Measurements from ENCODE around the gene TNFRSF4.

The TNFRSF4 gene

GRCh38 chr1:1213345-1214265 is at the start of gene TNFRSF4:
Gene TNFRSF4 (minus strand): TSS chr1:1214153. CDS start chr1:1214127, 26 bp downstream.
- no peak for DNase-seq (ENCODE audit: low spot score)
- POLR2A ChIA-PET (ENCODE audit: low non-redundant PET): no interaction called here
- no peak for TF ChIP-seq CTCF (conservative IDR thresholded peaks at IDR 0.05; ENCODE audit: low read depth)
- CTCF ChIA-PET: no interaction called here
- H3K27ac ChIP-seq: peak within 1 kb of the TSS; percentile 75

- H3K27ac ChIP-seq: peak overlapping the region; percentile 18
- no peak for DNase-seq (ENCODE audit: low spot score)
- POLR2A ChIA-PET (ENCODE audit: low non-redundant PET): no interaction called here
- CTCF ChIA-PET: interaction anchor here (1.1 kb wide), 1 partner anchor 9 kb away, joined by 3 read pairs; no protein-coding TSS in a partner anchor
- no peak for TF ChIP-seq CTCF (conservative IDR thresholded peaks at IDR 0.05; ENCODE audit: low read depth)
Measured at GRCh38 chr1:1262758-1263157, 48.8 kb upstream of the TNFRSF4 start.

GRCh38 chr1:1262071-1262470 is 48.1 kb upstream of the TNFRSF4 start:
- H3K27ac ChIP-seq: peak overlapping the region; percentile 18
- CTCF ChIA-PET: interaction anchor here (0.7 kb wide), 1 partner anchor 15 kb away, joined by 5 read pairs; no protein-coding TSS in a partner anchor
- POLR2A ChIA-PET (ENCODE audit: low non-redundant PET): no interaction called here
- TF ChIP-seq CTCF (conservative IDR thresholded peaks at IDR 0.05; ENCODE audit: low read depth): no peak
- DNase-seq (ENCODE audit: low spot score): no peak

GRCh38 chr1:1260843-1261560 is 47.0 kb upstream of the TNFRSF4 start:
- H3K27ac ChIP-seq: peak overlapping the region; percentile 67
- no peak for TF ChIP-seq CTCF (conservative IDR thresholded peaks at IDR 0.05; ENCODE audit: low read depth)
- ChIA-PET POLR2A (ENCODE audit: low non-redundant PET) (interaction anchor here (0.7 kb wide), 1 partner anchor 271 kb away, joined by 3 read pairs; no protein-coding TSS in a partner anchor), CTCF (interaction anchor here (0.6 to 0.8 kb wide), 2 partner anchors 139 to 244 kb away, joined by 3 to 6 read pairs; no protein-coding TSS in a partner anchor)
- no peak for DNase-seq (ENCODE audit: low spot score)

GRCh38 chr1:1259951-1260600 is 46.1 kb upstream of the TNFRSF4 start:
- no peak for DNase-seq (ENCODE audit: low spot score)
- ChIA-PET POLR2A (ENCODE audit: low non-redundant PET) (no interaction called here), CTCF (interaction anchor here (0.6 kb wide), 1 partner anchor 245 kb away, joined by 6 read pairs; no protein-coding TSS in a partner anchor)
- H3K27ac ChIP-seq: peak overlapping the region; percentile 67
- TF ChIP-seq CTCF (conservative IDR thresholded peaks at IDR 0.05; ENCODE audit: low read depth): no peak

- H3K27ac ChIP-seq: peak overlapping the region; percentile 67
- POLR2A ChIA-PET (ENCODE audit: low non-redundant PET): no interaction called here
- no peak for DNase-seq (ENCODE audit: low spot score)
- CTCF ChIA-PET: no interaction called here
- TF ChIP-seq CTCF (conservative IDR thresholded peaks at IDR 0.05; ENCODE audit: low read depth): no peak
Measured at GRCh38 chr1:1259540-1259939, 45.6 kb upstream of the TNFRSF4 start.
